Tibial nerve (tissue), 4 donors: Measurements from ENCODE around the gene KBTBD13. TPM values are rescaled to one million over a fixed set of nuclear protein-coding genes. Genes with fewer than 3 reads are reported as not detected.
A peak's percentile ranks its signal among the peaks of the same experiment; 100 is the strongest.
"Not testable (repeated sequence)": the region's sequence is repeated elsewhere in the genome, so short reads cannot be mapped to it uniquely, and the experiment has no call there.

Source experiments
- DNase-seq, 2 donors: peaks; one replicate each; pipeline ENCODE4 v3.0.0-alpha.2; 2019; ENCODE audit warnings: low spot score in 2 of 2
- H3K27ac ChIP-seq, 4 donors: fragments of 200-600 bp; sonication (generic) in 3 of 4; one replicate each; pipeline ENCODE4 v1.5.1; 2017 to 2019; ENCODE audit warnings: mild to moderate bottlenecking in 1 of 4
- H3K27me3 ChIP-seq, 2 donors: fragments of 200-600 bp; sonication (generic) in 1 of 2; one replicate each; pipeline versions ENCODE4 v1.5.1 to v1.6.0; 2017 to 2019
- H3K36me3 ChIP-seq, 3 donors: fragments of 200-600 bp; sonication (generic); one replicate each; pipeline ENCODE4 v1.5.1; 2018 to 2019
- H3K4me1 ChIP-seq, 4 donors: fragments of 200-600 bp; sonication (generic) in 3 of 4; one replicate each; pipeline ENCODE4 v1.5.1; 2017 to 2019
- H3K4me3 ChIP-seq, 4 donors: fragments of 200-600 bp; sonication (generic) in 3 of 4; one replicate each; pipeline ENCODE4 v1.5.1; 2017 to 2019; ENCODE audit warnings: mild to moderate bottlenecking in 1 of 4, moderate library complexity in 1 of 4
- H3K9me3 ChIP-seq, 4 donors: fragments of 200-600 bp; sonication (generic) in 3 of 4; one replicate each; pipeline ENCODE4 v1.5.1; 2017 to 2019
- CTCF ChIP-seq, 5 experiments: fragments of 200-600 bp in 3 of 5; fragments of 450-650 bp in 2 of 5; sonication (generic) in 3 of 5; IDR thresholded peaks; one replicate each; pipeline ENCODE4 v1.5.1; 2016 to 2019; ENCODE audit warnings: antibody characterized with exemption in 5 of 5, mild to moderate bottlenecking in 3 of 5, moderate library complexity in 2 of 5
- EP300 ChIP-seq, 2 donors: sonication (generic); formaldehyde crosslinking; IDR thresholded peaks; one replicate each; pipeline ENCODE4 v1.6.1; 2017; ENCODE audit warnings: antibody characterized with exemption in 2 of 2, mild to moderate bottlenecking in 1 of 2
- POLR2A ChIP-seq, 2 donors: fragments of 450-650 bp; IDR thresholded peaks; one replicate each; pipeline ENCODE4 v1.6.1; 2017; ENCODE audit warnings: antibody characterized with exemption in 2 of 2, mild to moderate bottlenecking in 2 of 2, moderate library complexity in 2 of 2
- WGBS, 2 donors: methylation state at CpG; one replicate each; pipeline ENCODE4 v1.1.5; 2018; 5-methylcytosine and 5-hydroxymethylcytosine counted together
- total RNA-seq, 4 donors: library from RNA; depleted of rRNA; stranded (reverse); fragments of >200 nt; gene quantifications; one replicate each; pipeline ENCODE4 v1.1.0, GENCODE V29; 2016

The KBTBD13 gene
- total RNA-seq, 4 donors from 2014 or later: not detected

GRCh38 chr15:65088643-65089021, 12.1 kb downstream of the KBTBD13 start:
- Histone ChIP-seq H3K27ac (peak overlapping the region; percentile 54 to 77 (median 75)), H3K4me1 (peaks cover 0 to 60% (median 14%) of the 10 kb centered on the region in 4 donors), H3K36me3 (peaks cover 0 to 9% (median 0%) of the 10 kb centered on the region in 3 donors), H3K9me3 (no peaks in the 10 kb centered on the region), H3K27me3 (no peaks in the 10 kb centered on the region), H3K4me3 (no peak overlapping the region)
- DNase-seq: no peak
- WGBS, 2 donors: 72 to 74% methylated on average over 6 of the region's 6 CpGs
- TF ChIP-seq POLR2A (IDR thresholded peaks at IDR 0.05): no peak
- no peak for TF ChIP-seq CTCF (IDR thresholded peaks at IDR 0.05)
- no peak for TF ChIP-seq EP300 (IDR thresholded peaks at IDR 0.05)

- Histone ChIP-seq H3K9me3 (no peaks in the 10 kb centered on the region), H3K4me1 (peaks cover 0 to 65% (median 14%) of the 10 kb centered on the region in 4 donors), H3K27ac (peak overlapping the region in 3 of 4 donors; percentile 65 to 77 (median 73)), H3K27me3 (no peaks in the 10 kb centered on the region), H3K4me3 (no peak overlapping the region), H3K36me3 (peaks cover 0 to 10% (median 0%) of the 10 kb centered on the region in 3 donors)
- 61 to 70% methylated on average over 5 of the region's 5 CpGs for WGBS, 2 donors
- TF ChIP-seq EP300 (IDR thresholded peaks at IDR 0.05) (peak in 1 of 2 donors; percentile 25), CTCF (IDR thresholded peaks at IDR 0.05) (no peak), POLR2A (IDR thresholded peaks at IDR 0.05) (no peak)
- DNase-seq: no peak
These were observed 12.8 kb downstream of the KBTBD13 start for GRCh38 chr15:65089206-65089824.

GRCh38 chr15:65091946-65092770, 15.6 kb downstream of the KBTBD13 start:
- WGBS, 2 donors: 46 to 64% methylated on average over 11 to 12 of the region's 12 CpGs
- H3K27me3 ChIP-seq: no peaks in the 10 kb centered on the region
- H3K9me3 ChIP-seq: no peaks in the 10 kb centered on the region
- H3K4me1 ChIP-seq: peaks cover 0 to 57% (median 7%) of the 10 kb centered on the region in 4 donors
- DNase-seq: no peak
- TF ChIP-seq CTCF (IDR thresholded peaks at IDR 0.05): no peak
- no peak for TF ChIP-seq POLR2A (IDR thresholded peaks at IDR 0.05)
- TF ChIP-seq EP300 (IDR thresholded peaks at IDR 0.05): no peak
- H3K36me3 ChIP-seq: peaks cover 0 to 27% (median 0%) of the 10 kb centered on the region in 3 donors
- no peak overlapping the region for H3K4me3 ChIP-seq
- peak overlapping the region in 2 of 4 donors; percentile 37 to 74 for H3K27ac ChIP-seq

- H3K27ac ChIP-seq: no peak overlapping the region
- 84 to 91% methylated on average over 16 of the region's 17 CpGs for WGBS, 2 donors
- H3K9me3 ChIP-seq: no peaks in the 10 kb centered on the region
- no peak overlapping the region for H3K4me3 ChIP-seq
- TF ChIP-seq CTCF (IDR thresholded peaks at IDR 0.05) (no peak), EP300 (IDR thresholded peaks at IDR 0.05) (no peak), POLR2A (IDR thresholded peaks at IDR 0.05) (no peak)
- H3K4me1 ChIP-seq: peaks cover 0 to 47% (median 5%) of the 10 kb centered on the region in 4 donors
- no peak for DNase-seq
- no peaks in the 10 kb centered on the region for H3K27me3 ChIP-seq
- H3K36me3 ChIP-seq: peaks cover 0 to 37% (median 0%) of the 10 kb centered on the region in 3 donors
These were observed 16.6 kb downstream of the KBTBD13 start for GRCh38 chr15:65092911-65093792.

GRCh38 chr15:65093793-65094170, 17.2 kb downstream of the KBTBD13 start:
- DNase-seq: not testable (repeated sequence)
- 78 to 86% methylated on average over 13 of the region's 13 CpGs for WGBS, 2 donors
- peak overlapping the region in 1 of 4 donors; percentile 7 for H3K27ac ChIP-seq

More at GRCh38 chr15:65093793-65094170, 17.2 kb downstream of the KBTBD13 start:
- H3K27me3 ChIP-seq, H3K4me3 ChIP-seq, H3K9me3 ChIP-seq: not testable (repeated sequence)
- H3K4me1 ChIP-seq: peaks cover 0 to 40% (median 5%) of the 10 kb centered on the region in 4 donors
- H3K36me3 ChIP-seq: peaks cover 0 to 44% (median 0%) of the 10 kb centered on the region in 3 donors
